ENCODE results near the gene PEAK1.

Gene PEAK1

DNA sequence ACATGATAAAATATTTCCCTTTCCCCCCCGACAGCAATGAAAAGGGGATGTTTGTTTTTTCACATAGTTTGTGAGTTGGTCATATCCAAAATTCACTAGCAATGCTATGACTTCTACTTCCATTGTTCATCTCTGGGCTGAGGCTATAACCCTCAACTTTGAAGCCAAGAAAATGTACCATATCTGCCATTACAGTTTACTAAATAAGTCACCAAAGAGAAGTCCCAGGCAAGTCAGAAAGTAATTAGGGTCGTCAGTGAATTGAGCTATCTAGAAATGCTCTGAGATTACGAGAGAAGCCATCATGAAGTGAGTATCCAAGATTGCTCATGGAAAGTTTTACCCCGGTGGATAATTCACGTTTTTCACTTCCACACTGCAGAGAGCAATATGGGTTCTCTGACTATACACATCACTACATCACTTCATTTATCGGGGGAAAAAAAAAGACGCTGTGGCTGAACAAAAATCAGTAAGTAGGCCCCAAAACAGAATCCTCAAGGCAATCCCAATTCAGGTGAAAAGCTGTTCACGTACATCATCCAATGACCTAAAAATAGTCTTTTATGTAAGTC, 1.4 kb downstream of the PEAK1 start:
- peaks cover 0 to 17% (median 14%) of the 10 kb centered on the region in 11 experiments; a peak in 16 of 22 replicates for H3K27me3 ChIP-seq
- no peaks in the 10 kb centered on the region for H3K9me3 ChIP-seq (replicated peaks in 1 of 11)
- H3K36me3 ChIP-seq: no peaks in the 10 kb centered on the region
- TF ChIP-seq Cebpa-rat (IDR thresholded peaks at IDR 0.05): no peak
- no peak overlapping the region for H3K27ac ChIP-seq
- peak overlapping the region; percentile 81 to 98 (median 89) for H3K4me2 ChIP-seq
- H4K20me1 ChIP-seq: peaks cover 0 to 52% (median 0%) of the 10 kb centered on the region in 11 experiments; a peak in 6 of 22 replicates
- peak overlapping the region; percentile 77 to 94 (median 85); a peak in 17 of 20 replicates for H3K4me3 ChIP-seq
- peaks cover 24 to 59% (median 36%) of the 10 kb centered on the region in 10 experiments for H3K4me1 ChIP-seq
- peak overlapping the region in 4 of 11 experiments; percentile 92 to 97 (median 96); a peak in 6 of 22 replicates for H3K9ac ChIP-seq

DNA sequence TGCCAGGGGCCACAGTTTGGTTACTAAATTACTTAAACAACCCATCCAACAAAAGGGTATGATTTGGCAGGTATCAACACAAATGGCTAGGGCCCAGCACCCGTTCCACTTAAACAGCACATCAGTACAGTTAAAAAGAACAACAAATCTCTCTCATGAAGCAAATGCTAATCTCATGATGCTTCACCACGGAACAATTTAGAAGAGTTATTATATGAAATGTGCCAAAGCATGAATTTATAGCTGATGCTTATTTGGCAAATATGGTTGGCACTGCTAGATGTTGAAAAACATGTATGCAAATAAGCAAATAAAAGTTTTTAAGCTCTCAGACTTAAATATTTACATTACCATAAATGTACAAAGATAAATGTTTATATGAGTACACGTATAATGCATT, 2.3 kb downstream of the PEAK1 start:
- Histone ChIP-seq H4K20me1 (peaks cover 0 to 56% (median 0%) of the 10 kb centered on the region in 11 experiments; a peak in 4 of 22 replicates), H3K27me3 (peaks cover 0 to 17% (median 14%) of the 10 kb centered on the region in 11 experiments; a peak in 16 of 22 replicates), H3K4me3 (peak overlapping the region in 1 of 10 experiments; percentile 94; a peak in 1 of 20 replicates), H3K4me1 (peaks cover 23 to 50% (median 34%) of the 10 kb centered on the region in 10 experiments), H3K9me3 (replicated peaks in 1 of 11) (no peaks in the 10 kb centered on the region), H3K36me3 (no peaks in the 10 kb centered on the region), H3K9ac (no peak overlapping the region), H3K4me2 (peak overlapping the region in 2 of 11 experiments; percentile 90; a peak in 4 of 22 replicates), H3K27ac (no peak overlapping the region)
- TF ChIP-seq Cebpa-rat (IDR thresholded peaks at IDR 0.05): no peak

DNA sequence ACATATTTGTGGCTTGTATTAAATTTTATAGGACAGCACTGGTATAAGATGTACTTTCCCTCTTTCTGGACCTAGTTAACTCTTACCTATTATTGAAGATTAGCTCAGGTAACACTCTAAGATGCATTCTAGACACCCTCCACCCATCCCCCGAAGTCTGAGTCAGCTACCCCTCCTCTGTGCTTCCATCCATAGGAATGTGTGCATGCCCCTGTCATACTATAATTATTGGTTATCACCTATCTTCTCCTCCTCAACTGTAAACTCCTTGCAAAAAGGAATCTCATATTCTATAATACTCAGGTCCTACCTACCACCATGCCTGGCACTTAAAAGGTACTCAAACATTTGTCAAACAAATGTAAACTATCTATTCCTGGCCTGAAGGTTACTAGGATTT, 3.0 kb downstream of the PEAK1 start:
- Histone ChIP-seq H3K4me3 (no peak overlapping the region), H4K20me1 (peaks cover 0 to 63% (median 0%) of the 10 kb centered on the region in 11 experiments; a peak in 4 of 22 replicates), H3K4me2 (no peak overlapping the region), H3K9ac (no peak overlapping the region), H3K27me3 (peaks cover 0 to 17% (median 14%) of the 10 kb centered on the region in 11 experiments; a peak in 16 of 22 replicates), H3K36me3 (no peaks in the 10 kb centered on the region), H3K27ac (no peak overlapping the region), H3K9me3 (replicated peaks in 1 of 11) (no peaks in the 10 kb centered on the region), H3K4me1 (peaks cover 16 to 44% (median 28%) of the 10 kb centered on the region in 10 experiments; a peak in 19 of 20 replicates)
- no peak for TF ChIP-seq Cebpa-rat (IDR thresholded peaks at IDR 0.05)

DNA sequence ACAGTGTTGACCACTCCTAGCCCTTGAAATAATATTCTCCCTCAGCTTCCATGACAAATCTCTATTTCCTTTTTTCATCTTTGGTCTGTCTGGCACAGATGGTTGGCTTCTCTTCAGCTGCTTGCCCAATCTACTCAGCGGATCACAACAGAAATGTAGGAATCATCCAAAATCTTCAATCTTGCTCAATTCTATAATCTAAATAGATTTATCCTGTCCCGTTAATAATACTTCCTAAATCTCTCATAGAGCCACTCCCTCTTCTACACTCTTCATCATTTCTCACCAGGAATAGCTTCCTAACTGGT, 3.8 kb downstream of the PEAK1 start:
- Histone ChIP-seq H3K4me1 (peaks cover 9 to 38% (median 20%) of the 10 kb centered on the region in 10 experiments; a peak in 18 of 20 replicates), H3K36me3 (no peaks in the 10 kb centered on the region), H3K4me2 (peak overlapping the region in 9 of 11 experiments; percentile 6 to 83 (median 47); a peak in 17 of 22 replicates), H3K27me3 (peaks cover 0 to 17% (median 14%) of the 10 kb centered on the region in 11 experiments; a peak in 16 of 22 replicates), H3K9me3 (replicated peaks in 1 of 11) (no peaks in the 10 kb centered on the region), H4K20me1 (peaks cover 0 to 68% (median 0%) of the 10 kb centered on the region in 11 experiments; a peak in 4 of 22 replicates), H3K4me3 (no peak overlapping the region), H3K9ac (no peak overlapping the region), H3K27ac (no peak overlapping the region)
- no peak for TF ChIP-seq Cebpa-rat (IDR thresholded peaks at IDR 0.05)

DNA sequence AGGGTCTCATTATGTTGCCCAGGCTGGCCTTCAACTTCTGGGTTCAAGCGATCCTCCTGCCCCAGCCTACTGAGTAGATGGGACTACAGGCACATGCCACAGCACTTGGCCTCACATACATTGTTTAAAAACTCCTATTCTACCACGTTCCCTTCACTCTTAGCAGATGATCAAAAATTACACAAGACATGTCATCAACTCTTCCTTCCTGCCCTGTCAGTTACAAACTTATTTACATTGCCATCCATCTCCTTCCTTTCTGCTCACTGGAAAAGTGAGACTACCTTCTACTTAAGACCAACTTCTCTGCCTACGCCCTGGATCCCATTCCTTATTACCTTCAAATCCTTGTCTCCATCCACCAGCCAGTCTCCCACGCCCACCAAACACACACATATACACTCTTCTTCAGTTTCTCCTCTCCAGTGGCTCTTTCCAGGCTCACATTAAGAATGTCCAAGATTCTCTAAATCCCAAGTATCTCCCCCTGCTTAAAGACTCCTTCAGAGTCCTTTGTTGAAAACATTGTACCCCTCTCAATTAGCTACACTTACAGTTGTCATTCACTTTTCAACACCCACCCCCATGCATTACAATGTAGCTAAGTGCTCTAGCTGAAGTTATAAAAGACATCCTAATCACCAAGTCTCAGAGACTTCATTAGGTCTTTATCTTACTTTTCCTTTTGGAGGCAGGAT, 4.3 kb downstream of the PEAK1 start:
- peaks cover 9 to 39% (median 20%) of the 10 kb centered on the region in 10 experiments; a peak in 18 of 20 replicates for H3K4me1 ChIP-seq
- no peaks in the 10 kb centered on the region for H3K9me3 ChIP-seq (replicated peaks in 1 of 11)
- H3K4me3 ChIP-seq: no peak overlapping the region
- H3K4me2 ChIP-seq: peak overlapping the region; percentile 6 to 83 (median 46); a peak in 21 of 22 replicates
- peaks cover 0 to 17% (median 14%) of the 10 kb centered on the region in 11 experiments; a peak in 16 of 22 replicates for H3K27me3 ChIP-seq
- no peak for TF ChIP-seq Cebpa-rat (IDR thresholded peaks at IDR 0.05)
- H4K20me1 ChIP-seq: peaks cover 0 to 68% (median 0%) of the 10 kb centered on the region in 11 experiments; a peak in 4 of 22 replicates
- H3K27ac ChIP-seq: no peak overlapping the region
- no peak overlapping the region for H3K9ac ChIP-seq
- no peaks in the 10 kb centered on the region for H3K36me3 ChIP-seq

DNA sequence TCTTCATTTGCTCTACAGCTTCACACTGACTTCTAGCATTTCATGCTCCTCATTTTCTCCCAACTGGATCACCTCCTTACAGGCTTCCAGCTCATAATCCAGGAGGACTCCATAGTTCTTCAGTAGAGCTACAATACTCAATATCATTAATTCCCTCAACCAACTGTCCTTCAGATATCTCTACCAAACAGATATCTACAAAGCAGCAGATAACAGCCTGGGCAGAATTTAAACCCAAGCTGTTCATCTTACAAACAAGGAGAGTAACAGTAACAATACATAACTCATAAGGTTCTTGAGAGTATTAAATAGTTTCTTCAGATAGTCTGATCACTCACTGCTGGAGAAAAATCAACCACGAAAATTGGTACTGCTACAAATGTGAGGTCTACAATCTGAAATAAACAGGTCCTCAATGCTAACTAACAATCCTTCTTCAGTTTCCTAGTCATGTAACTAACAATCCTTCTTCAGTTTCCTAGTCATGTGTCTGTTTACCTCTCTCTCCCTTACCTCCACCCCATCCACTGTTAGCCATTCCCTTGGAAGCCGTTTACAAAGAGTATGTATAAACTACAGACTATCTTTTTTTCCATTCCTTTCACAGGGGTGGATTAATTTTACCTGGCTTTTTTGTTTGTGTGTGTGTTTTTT, 5.0 kb downstream of the PEAK1 start:
- H3K27ac ChIP-seq: no peak overlapping the region
- no peak for TF ChIP-seq Cebpa-rat (IDR thresholded peaks at IDR 0.05)
- no peak overlapping the region for H3K4me3 ChIP-seq
- H3K4me2 ChIP-seq: peak overlapping the region in 10 of 11 experiments; percentile 6 to 83 (median 46); a peak in 16 of 22 replicates
- peaks cover 13 to 46% (median 24%) of the 10 kb centered on the region in 10 experiments; a peak in 19 of 20 replicates for H3K4me1 ChIP-seq
- H3K9ac ChIP-seq: no peak overlapping the region
- peaks cover 0 to 68% (median 0%) of the 10 kb centered on the region in 11 experiments; a peak in 4 of 22 replicates for H4K20me1 ChIP-seq
- H3K9me3 ChIP-seq (replicated peaks in 1 of 11): no peaks in the 10 kb centered on the region
- no peaks in the 10 kb centered on the region for H3K36me3 ChIP-seq
- H3K27me3 ChIP-seq: peaks cover 0 to 17% (median 14%) of the 10 kb centered on the region in 11 experiments; a peak in 16 of 22 replicates

DNA sequence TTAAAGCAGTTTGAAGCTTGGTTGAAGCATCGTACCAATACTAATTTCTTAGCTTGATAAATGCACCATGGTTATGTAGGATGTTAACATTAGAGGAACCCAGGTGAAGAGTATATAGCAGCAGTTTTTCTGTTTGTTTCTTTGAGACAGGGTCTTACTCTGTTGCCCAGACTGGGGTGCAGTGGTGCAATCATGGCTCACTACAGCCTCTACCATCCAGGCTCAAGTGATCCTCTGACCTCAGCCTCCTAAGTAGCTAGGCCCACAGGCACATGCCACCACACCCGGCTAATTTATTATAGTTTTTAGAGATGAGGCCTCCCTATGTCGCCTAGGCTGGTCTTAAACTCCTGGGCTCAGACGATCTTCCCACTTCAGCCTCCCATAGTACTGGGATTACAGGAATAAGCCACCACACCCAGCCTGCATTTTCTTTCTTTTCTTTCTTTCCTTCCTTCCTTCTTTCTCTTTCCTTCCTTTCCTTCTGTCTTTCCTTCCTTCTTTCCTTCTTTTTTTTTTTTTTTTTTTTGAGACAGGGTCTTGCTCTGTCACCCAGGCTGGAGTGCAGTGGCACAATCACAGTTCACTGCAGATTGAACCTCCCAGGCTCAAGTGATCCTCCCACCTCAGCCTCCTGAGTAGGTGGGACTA, 6.1 kb downstream of the PEAK1 start:
- H3K4me3 ChIP-seq: no peak overlapping the region
- peaks cover 17 to 56% (median 27%) of the 10 kb centered on the region in 10 experiments; a peak in 19 of 20 replicates for H3K4me1 ChIP-seq
- H3K27ac ChIP-seq: no peak overlapping the region
- peaks cover 0 to 10% (median 8%) of the 10 kb centered on the region in 11 experiments; a peak in 16 of 22 replicates for H3K27me3 ChIP-seq
- no peak for TF ChIP-seq Cebpa-rat (IDR thresholded peaks at IDR 0.05)
- no peaks in the 10 kb centered on the region for H3K36me3 ChIP-seq
- no peak overlapping the region for H3K9ac ChIP-seq
- no peak overlapping the region for H3K4me2 ChIP-seq
- H4K20me1 ChIP-seq: peaks cover 0 to 72% (median 0%) of the 10 kb centered on the region in 11 experiments; a peak in 4 of 22 replicates
- H3K9me3 ChIP-seq (replicated peaks in 1 of 11): no peaks in the 10 kb centered on the region

DNA sequence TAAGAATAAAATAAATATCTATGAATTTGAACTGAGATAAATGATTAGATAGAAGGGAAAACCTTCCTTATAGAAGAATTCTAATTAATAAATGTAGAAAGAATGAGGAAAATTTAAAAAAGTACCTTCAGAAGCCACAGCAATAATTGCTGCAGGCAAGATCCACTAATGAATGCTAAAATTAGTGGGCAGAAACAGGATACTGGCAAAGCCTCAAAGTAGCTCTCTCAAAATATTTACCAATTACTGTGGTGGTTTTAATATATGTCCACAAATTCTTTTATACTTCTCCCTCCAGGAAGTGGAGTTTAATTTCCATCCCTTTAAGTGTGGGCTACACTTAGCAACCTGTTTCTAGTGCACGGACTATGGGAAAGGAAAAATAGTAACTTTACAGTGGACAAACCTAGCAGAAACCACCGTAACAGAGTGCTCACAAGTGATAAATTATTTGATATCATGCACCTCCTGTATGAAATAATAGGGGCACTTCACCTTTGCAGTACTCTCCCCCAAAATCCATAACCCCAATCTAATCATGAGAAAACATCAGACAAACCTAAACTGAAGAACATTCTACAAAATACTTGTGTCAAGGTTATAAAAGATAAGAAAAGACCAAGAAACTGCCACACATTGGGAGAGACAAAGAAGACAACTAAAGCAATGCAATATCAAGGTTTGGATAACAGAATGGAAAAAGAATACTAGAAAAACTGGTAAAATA, 6.8 kb downstream of the PEAK1 start:
- Histone ChIP-seq H3K9me3 (replicated peaks in 1 of 11) (no peaks in the 10 kb centered on the region), H3K4me1 (peaks cover 12 to 53% (median 24%) of the 10 kb centered on the region in 10 experiments; a peak in 19 of 20 replicates), H3K27ac (no peak overlapping the region), H3K4me2 (peak overlapping the region in 1 of 11 experiments; percentile 15; a peak in 1 of 22 replicates), H4K20me1 (peaks cover 0 to 70% (median 0%) of the 10 kb centered on the region in 11 experiments; a peak in 4 of 22 replicates), H3K9ac (no peak overlapping the region), H3K4me3 (no peak overlapping the region), H3K36me3 (no peaks in the 10 kb centered on the region), H3K27me3 (peaks cover 0 to 4% (median under 1%) of the 10 kb centered on the region in 11 experiments; a peak in 10 of 22 replicates)
- TF ChIP-seq Cebpa-rat (IDR thresholded peaks at IDR 0.05): no peak
